Activated T-helper 1 cell treated with anti-CD3 and anti-CD28 coated beads, Interleukin-2, amount 50 U/mL, for 16 hours (primary cell): Measurements from ENCODE around the gene ACSS2.

Experiments used
- DNase-seq, 2 donors: peaks; one replicate each; pipeline ENCODE4 v3.0.0-alpha.2; 2020; ENCODE audit warnings: low read depth in 1 of 2, low spot score in 1 of 2

ACSS2 gene

DNA sequence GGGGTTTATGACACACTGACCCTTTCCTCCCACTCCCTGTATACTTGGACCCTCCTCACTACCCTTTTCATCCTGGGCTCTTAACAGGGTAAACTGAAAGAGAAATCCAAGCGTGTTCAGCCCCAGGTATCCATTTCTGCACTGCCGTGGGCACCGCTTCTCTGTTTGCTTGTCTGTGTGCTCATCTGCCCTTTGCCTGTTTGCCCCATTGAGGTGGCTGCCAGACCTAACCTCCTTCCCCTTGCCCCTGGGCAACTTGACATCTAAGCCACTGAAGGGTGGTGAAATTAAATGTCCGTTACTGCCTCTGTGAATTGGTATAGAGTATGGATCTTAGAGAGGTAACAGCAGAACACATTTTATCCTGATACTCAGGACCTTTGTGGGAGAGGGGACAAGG lies 38.7 kb downstream of the ACSS2 start:
- DNase-seq: no peak

- no peak for DNase-seq
Observed at GRCh38 chr20:34915749-34916455, 39.5 kb downstream of the ACSS2 start.

DNA sequence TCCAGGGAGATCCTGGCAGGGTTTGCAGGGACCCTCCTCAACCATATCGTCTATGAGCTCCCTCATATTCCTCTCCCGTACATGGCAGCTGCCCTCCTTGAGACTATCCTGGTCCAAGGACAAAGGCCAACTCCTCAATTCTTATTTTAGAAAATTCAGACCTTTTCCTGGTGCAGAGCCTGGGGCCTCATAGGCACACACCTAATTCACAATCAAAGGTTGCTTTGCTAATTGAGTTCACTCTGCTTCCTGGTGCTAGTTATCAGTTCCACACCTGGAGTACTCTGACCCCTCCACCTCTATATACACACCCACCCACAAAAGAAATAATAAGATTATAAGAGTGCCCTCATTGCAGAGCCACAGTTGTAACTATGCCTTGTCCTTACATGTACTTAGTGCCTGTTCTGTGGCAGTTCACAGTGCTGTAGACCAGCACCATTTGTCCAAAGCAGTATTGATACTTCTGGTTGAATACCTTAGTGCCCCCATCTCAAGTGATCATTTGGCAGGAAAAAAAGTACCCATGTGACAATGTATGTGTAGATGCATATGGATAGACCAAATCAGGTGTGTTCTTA lies 40.5 kb downstream of the ACSS2 start:
- DNase-seq: no peak

DNA sequence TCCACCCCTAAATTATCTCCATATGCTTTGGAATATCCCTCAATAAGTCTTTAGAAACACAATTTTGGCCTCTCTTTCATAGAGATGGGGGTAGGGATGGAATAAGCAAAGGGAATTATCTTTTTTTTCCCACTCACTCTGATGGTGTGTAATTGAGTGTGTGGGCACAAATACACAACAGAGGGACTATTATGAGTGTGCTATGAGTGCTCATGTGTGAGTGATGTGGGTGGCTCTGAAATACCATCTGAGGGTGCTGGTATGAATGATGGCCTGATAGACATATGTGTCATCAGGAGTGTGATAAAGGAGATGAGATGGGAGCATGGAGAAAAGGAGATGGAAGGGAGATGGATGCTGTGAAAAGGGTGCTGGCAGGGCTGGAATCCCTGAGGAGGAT lies 43.6 kb downstream of the ACSS2 start:
- no peak for DNase-seq

GRCh38 chr20:34921436-34921835 lies 45.0 kb downstream of the ACSS2 start:
- DNase-seq: no peak

DNA sequence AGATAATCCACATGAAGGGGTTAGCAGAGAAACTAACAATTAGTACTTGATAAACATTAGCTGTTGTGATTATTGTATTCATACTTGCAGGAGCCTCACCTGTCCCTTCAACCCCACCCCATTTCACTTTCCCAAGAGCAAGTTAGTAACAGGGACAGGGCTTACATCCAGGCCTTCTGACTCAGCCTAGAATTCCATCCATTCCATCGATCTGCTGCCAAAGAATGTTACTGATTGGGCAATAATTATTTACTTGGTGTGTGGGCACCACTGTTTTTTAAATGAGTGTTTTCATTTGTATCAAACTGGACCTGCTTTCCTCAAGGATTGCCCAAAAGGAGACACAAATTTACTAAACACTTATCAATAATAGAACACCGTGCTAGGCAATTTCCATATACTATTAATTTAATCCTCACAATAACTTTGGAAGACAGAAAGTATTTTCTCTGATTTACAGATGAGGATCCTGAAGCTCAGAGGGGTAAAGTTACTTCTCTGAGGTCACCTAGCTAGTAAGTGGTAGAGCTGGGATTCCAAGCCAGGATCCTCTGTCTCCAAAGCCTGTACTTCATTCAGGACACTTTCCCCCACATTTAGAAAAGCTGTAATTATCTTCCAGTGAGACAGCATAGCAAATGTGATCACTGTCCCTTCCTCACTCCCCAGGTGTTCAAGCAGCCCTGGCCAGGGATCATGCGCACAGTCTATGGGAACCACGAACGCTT lies 46.4 kb downstream of the ACSS2 start:
- DNase-seq: no peak

DNA sequence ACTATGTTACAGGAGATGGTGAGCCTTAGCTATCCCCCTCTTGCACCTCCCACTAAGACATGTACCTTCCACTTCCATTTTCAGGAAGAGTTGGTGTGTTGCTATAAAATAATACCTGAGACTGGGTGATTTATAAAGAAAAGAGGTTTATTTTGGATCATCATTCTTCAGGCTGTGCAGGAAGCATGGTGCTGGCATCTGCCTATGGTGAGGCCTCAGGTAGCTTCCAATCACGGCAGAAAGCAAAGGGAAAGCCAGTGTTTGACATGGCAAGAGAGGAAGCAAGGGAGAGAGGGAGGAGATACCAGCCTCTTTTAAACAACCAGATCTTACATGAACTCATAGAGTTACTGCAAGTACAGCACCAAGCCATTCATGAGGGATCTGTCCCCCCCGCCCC lies 47.0 kb downstream of the ACSS2 start:
- DNase-seq: no peak

- no peak for DNase-seq
Observed at GRCh38 chr20:34925341-34925740, 48.9 kb downstream of the ACSS2 start.

- DNase-seq: no peak
Observed at GRCh38 chr20:34925981-34926380, 49.6 kb downstream of the ACSS2 start.

DNA sequence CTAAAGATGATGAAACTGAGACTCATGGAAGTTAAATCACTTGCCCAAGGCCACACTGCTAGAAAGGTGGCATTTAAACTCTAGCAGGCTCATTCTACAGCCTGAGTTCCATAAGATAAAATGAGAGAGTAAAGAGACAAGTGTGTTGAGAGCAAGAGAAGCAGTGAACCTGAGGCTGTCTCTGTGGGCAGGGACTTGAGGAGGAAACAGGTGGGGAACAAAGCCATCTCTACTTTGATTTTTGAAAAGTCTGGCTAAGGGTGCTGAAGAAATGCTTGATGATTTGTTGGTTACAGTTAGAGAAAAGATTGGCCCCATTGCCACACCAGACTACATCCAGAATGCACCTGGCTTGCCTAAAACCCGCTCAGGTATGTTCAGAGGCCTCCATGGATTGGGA lies 50.2 kb downstream of the ACSS2 start:
- no peak for DNase-seq

- DNase-seq: no peak
Observed at GRCh38 chr20:34927736-34928135, 51.3 kb downstream of the ACSS2 start.

GRCh38 chr20:34928411-34928810 lies 52.0 kb downstream of the ACSS2 start:
- no peak for DNase-seq

- DNase-seq: no peak
Observed at GRCh38 chr20:34931771-34932170, 55.4 kb downstream of the ACSS2 start.

GRCh38 chr20:34938466-34939163 lies 62.2 kb downstream of the ACSS2 start:
- no peak for DNase-seq

- no peak for DNase-seq
Observed at GRCh38 chr20:34940081-34940481, 63.7 kb downstream of the ACSS2 start.

- no peak for DNase-seq
Observed at GRCh38 chr20:34941226-34941625, 64.8 kb downstream of the ACSS2 start.

- no peak for DNase-seq
Observed at GRCh38 chr20:34942301-34942700, 65.9 kb downstream of the ACSS2 start.

DNA sequence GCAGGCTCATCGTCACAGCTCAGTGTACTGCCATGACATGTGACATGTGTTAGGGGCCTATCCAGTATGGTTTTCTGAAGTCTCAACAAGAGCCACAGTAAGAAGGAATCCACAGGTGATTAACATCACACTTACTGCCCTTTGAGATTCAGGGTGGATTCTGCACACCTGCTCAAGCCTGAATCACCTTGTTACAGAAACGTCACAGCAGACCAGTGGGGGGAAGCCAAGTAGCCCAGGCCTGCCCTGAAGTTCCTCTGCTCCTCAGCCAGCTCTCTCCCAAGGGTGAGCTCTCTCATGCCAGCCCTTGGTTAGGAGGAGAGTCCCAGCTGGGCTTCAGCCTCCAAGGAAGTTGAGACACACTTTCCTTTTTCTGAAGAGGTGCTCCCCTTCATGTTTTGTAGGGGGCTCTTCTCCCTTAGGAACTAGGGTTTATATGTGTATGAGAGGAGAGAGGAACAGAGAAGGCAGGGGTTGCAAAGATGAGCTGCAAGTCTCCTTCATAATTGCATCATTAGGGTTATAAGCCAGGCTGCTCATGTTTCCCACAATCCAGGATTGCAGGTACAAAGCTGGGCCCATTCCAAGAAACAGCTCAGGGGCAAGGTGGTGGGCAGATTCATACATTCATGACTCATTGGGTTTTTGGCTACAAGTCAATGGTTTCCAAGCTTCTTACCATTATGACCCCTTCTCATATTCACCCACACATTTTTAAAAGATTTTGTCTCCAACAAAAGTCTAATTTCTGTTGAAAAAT lies 67.6 kb downstream of the ACSS2 start:
- DNase-seq: no peak

DNA sequence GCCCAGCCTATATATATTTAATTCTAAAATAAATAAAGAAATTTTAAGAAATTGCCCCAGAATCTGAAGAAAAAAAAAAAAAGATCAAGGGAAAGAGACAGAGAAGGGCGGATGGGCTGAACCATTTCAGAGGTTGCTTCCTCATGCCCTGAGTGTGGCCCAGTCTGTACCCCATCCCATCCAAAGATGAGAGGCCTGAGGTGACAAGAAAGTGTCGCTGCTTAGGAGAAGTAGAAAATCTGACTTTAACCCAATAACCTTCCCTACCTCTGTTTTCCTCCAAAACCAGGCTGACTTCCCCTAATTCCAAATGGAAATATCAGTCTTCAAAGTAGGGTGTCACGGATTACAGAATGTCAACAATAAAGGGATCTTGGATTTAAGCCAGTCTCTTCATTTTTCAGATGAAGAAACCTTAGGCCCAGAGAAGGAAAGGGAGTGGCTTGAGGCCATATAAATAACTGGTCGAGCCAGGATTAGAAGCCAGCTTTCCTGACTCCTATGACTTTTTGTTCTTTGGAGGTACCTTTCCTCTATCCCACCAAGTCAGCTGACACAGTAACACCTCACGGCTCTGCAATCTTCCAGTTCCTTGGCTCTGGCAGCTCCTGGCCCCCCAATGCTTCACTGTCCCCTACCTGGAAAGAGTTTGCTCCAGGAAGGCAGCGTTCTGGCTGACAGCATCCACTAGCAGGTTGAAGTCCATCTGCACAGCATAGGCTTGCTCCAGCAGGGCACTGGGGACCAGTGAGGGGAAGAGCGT lies 69.1 kb downstream of the ACSS2 start:
- DNase-seq: no peak

DNA sequence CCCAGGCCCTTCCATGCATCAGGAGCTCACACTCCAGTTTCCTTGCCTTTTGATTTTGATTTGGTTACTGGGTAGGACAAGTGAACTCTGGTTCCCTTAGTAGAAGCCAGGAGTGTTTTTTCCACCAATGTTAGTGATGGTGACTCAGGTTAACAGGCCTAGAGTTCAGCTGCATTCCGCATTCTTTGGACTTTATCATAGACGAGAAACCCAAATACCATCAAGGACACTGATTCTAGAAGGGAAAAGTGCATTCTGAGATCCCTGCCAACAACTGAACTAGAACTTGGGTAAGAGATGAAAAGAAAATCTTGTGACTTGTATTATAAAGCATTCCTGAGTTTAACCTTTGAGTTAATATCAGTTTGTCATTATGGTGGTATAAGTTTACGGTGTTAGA lies 70.2 kb downstream of the ACSS2 start:
- no peak for DNase-seq
